ENCODE data around the gene NRN1L. TPM values are rescaled to one million over a fixed set of nuclear protein-coding genes. Genes with fewer than 3 reads are reported as not detected.

Gene NRN1L
- total and polyA plus RNA-seq, 2 donors (not counting 3 experiments of a cell fraction or from before 2014, with no cell fraction given), result 0.37 TPM; not detected in 1

DNA sequence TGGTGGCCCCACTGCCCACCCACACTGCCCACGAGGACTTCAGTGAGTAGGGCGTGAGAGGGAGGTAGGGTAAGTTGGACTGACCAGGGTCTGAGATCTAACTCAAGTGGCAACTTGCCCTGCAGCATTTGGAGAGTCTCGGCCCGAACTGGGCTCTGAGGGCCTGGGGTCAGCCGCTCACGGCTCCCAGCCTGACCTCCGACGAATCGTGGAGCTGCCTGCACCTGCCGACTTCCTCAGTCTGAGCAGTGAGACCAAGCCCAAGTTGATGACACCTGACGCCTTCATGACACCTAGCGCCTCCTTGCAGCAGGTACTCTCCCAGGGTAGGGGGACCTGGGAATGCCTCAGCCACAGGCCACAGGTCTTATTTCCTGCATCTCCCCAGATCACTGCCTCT lies 5.2 kb upstream of the NRN1L start:
- DNase-seq (ENCODE audit: low read depth, low spot score) (no peak), FAIRE-seq (no peak)
- CTCF ChIA-PET, result interaction anchor here (1.0 to 1.8 kb wide), 2 partner anchors 63 to 161 kb away, joined by 3 to 5 read pairs; no protein-coding TSS in a partner anchor
- Histone ChIP-seq H3K27ac (ENCODE audit: insufficient read depth, low read depth, low read length) (no peak overlapping the region), H3K4me3 (replicated peaks in 1 of 3; ENCODE audit: insufficient read depth in 1 of 3, low read depth in 1 of 3, low read length in 3 of 3) (no peak overlapping the region), H3K9me3 (replicated peaks; ENCODE audit: control insufficient read depth, insufficient read depth, low read length) (no peaks in the 10 kb centered on the region), H3K79me2 (ENCODE audit: control insufficient read depth, insufficient read depth, low read length) (peaks cover 20% of the 10 kb centered on the region), H2AFZ (ENCODE audit: low read depth, low read length) (no peak overlapping the region), H3K9ac (replicated peaks; ENCODE audit: extremely low read depth, insufficient read depth, low read length) (no peak overlapping the region), H4K20me1 (replicated peaks; ENCODE audit: control insufficient read depth, extremely low read depth, insufficient read depth, low read length) (no peaks in the 10 kb centered on the region), H3K36me3 (ENCODE audit: control insufficient read depth in 2 of 2, extremely low read depth in 1 of 2, insufficient read depth in 2 of 2, low read length in 2 of 2) (peaks cover 19 to 83% of the 10 kb centered on the region in 2 experiments), H3K4me2 (ENCODE audit: insufficient read depth, low read length) (no peak overlapping the region), H3K4me1 (ENCODE audit: control insufficient read depth, extremely low read depth, insufficient read depth, low read length) (peaks cover 2% of the 10 kb centered on the region), H3K27me3 (ENCODE audit: control insufficient read depth in 2 of 2, insufficient read depth in 2 of 2, low read length in 2 of 2) (no peaks in the 10 kb centered on the region), H3K9me1 (replicated peaks; ENCODE audit: control insufficient read depth, extremely low read depth, insufficient read depth, low read length) (no peaks in the 10 kb centered on the region)
- TF ChIP-seq FOS (IDR thresholded peaks at IDR 0.05; ENCODE audit: borderline replicate concordance, insufficient read depth, low read length) (no peak), JUN (IDR thresholded peaks at IDR 0.05; ENCODE audit: borderline replicate concordance, insufficient read depth, insufficient read length, low read depth) (no peak), POLR2AphosphoS5 (IDR thresholded peaks at IDR 0.05; ENCODE audit: insufficient read depth, low read depth, low read length) (no peak), MYC (IDR thresholded peaks at IDR 0.05; ENCODE audit: low read depth, low read length) (no peak), POLR2A (IDR thresholded peaks at IDR 0.05; ENCODE audit: low read depth, low read length) (no peak), GATA2 (IDR thresholded peaks at IDR 0.05; ENCODE audit: insufficient read depth, insufficient read length, low read depth, low read length) (no peak), EZH2 (IDR thresholded peaks at IDR 0.05; ENCODE audit: borderline replicate concordance, low read depth, low read length, severe bottlenecking) (no peak)
- TF ChIP-seq, protein P1, sequence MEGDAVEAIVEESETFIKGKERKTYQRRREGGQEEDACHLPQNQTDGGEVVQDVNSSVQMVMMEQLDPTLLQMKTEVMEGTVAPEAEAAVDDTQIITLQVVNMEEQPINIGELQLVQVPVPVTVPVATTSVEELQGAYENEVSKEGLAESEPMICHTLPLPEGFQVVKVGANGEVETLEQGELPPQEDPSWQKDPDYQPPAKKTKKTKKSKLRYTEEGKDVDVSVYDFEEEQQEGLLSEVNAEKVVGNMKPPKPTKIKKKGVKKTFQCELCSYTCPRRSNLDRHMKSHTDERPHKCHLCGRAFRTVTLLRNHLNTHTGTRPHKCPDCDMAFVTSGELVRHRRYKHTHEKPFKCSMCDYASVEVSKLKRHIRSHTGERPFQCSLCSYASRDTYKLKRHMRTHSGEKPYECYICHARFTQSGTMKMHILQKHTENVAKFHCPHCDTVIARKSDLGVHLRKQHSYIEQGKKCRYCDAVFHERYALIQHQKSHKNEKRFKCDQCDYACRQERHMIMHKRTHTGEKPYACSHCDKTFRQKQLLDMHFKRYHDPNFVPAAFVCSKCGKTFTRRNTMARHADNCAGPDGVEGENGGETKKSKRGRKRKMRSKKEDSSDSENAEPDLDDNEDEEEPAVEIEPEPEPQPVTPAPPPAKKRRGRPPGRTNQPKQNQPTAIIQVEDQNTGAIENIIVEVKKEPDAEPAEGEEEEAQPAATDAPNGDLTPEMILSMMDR (IDR thresholded peaks at IDR 0.05; ENCODE audit: extremely low read depth in 1 of 2, insufficient read depth in 1 of 2, low read depth in 1 of 2, low read length in 2 of 2), result no peak
- TF ChIP-seq, protein P2, sequence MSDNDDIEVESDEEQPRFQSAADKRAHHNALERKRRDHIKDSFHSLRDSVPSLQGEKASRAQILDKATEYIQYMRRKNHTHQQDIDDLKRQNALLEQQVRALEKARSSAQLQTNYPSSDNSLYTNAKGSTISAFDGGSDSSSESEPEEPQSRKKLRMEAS (IDR thresholded peaks at IDR 0.05; ENCODE audit: insufficient read depth, insufficient read length), result no peak
- dilution Hi-C loops (cut with MboI; ENCODE audit: extremely low pct_ligation_motif_present, low sequenced_read_pairs) (no loop called here), intact Hi-C loops (cut with micrococcal nuclease) (no loop called here)
- POLR2A ChIA-PET, result no interaction called here
- no TSS peak for BruUV-seq (replicated peaks)
